GM19463 (cell line): ENCODE data around the gene ZNF544.
"Not testable (repeated sequence)": the region's sequence is repeated elsewhere in the genome, so short reads cannot be mapped to it uniquely, and the experiment has no call there.

Experiments
- ATAC-seq: cut with Tn5 transposase; IDR thresholded peaks from one replicate; pipeline ENCODE4 v1.9.1; 2021; ENCODE audit warnings: mild to moderate bottlenecking, moderate library complexity; ENCODE audit not compliant: unreplicated experiment

The ZNF544 gene

DNA sequence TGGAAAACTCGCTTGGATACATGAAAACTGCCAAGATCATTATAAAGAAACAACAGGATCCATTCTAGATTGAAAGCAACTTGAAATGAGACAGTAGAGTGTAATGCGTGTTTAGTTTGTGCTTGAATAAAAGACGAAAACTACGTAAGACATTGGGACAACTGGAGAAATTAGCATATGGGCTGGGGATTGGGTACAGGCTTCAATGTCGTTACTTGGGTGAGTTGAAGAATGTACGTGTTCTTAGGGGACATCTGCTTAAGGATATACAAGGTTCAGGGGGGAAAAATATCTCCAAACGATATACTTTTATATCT, 76.0 kb downstream of the ZNF544 start:
- no peak for ATAC-seq

DNA sequence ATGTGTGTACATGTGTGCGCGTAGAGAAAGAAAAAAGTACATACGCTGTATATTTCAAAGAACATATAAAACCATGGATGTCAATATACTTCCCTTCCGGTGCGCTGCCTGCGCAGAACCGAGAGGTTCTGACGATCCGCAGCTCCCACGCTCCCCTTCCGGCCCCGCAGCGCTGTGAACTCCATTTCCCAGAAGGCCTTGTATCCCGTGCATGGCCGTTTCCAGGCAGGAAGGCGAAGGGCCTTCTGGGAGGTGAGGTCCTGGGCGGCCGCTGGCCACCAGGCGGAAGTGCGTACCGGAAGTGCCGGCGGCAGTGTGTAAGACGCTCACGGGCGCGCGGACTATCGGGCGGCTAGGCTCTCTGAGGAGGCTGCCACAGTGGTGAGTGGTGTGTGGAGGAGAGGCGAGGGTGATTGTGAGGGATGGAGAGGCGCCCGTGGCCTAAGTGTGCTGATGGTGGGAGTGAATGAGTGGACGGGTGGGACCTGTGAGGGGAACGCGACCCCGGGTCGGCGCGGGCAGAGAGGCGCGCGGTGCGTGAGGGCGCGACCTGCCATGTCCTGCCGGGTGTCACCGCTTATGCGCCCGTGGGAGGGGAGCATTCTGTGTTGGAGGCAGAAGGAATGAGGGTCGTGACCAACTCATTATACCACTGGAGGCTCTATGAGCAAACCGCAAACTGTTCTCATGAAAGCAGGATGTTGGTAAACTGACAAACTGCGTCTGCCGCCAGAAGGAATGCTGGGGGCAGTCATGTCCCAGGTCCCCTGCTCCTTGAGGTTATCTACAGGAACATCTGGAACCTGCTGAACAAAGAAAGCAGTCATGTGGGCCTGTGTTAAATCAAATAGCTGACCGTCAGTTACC, 76.6 kb downstream of the ZNF544 start, which contains the start of gene ERVK3-1:
Gene ERVK3-1 (plus strand): TSS at position 313 of the 867 bp plus-strand sequence. CDS start 6,792 bp downstream, outside the sequence.
- ATAC-seq: peak; percentile 98

DNA sequence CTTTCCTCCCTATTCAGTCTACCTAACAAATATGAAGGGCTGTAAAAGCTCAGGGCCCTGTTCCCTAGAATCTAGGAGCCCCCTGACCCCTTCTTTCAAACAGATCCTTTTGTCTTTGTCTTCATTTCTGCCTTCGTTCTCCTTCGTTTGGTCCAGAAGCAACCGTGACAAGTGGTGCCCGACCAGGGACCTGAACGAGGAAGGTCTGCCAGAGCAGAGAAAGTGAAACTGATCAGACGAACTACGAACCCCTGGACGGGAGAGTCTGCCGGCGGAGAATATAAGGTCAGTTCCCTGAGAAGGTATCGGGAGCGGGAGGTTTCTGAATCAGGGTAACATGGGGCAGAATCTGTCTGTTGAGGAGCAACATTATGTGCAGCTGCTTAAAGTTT, 77.2 kb downstream of the ZNF544 start:
- ATAC-seq: no peak

DNA sequence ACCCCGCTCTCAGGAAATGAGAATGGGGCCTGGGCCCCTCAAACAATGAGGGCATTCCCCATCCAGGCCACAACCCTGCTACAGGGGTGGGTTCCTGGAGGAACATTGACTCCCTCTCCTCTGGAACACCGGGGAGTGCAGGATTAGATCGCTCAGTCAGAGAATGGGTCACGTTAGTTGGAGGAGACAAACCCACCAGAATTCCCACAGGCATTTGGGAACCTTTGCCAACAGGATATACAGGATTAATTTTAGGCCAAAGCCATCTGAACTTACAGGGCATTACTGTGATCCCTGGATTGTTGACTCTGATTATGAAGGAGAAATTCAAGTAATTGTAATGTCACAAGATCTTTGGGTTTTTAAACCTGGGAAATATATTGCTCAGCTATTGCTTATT, 79.0 kb downstream of the ZNF544 start:
- no peak for ATAC-seq

DNA sequence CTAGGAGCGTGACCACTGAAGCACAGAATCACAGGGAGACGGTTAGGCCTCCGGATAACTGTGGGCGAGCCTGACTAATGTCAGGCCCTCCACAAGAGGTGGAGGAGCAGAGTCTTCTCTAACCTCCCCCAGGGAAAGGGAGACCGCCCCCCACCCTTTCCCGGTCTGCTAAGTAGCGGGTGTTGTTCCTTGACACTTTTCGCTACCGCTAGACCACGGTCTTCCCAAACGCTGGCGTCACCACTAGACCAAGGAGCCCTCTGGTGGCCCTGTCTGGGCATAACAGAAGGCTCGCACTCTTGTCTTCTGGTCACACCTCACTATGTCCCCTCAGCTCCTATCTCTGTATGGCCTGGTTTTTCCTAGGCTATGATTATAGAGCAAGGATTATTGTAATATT, 82.0 kb downstream of the ZNF544 start:
- not testable (repeated sequence) for ATAC-seq

DNA sequence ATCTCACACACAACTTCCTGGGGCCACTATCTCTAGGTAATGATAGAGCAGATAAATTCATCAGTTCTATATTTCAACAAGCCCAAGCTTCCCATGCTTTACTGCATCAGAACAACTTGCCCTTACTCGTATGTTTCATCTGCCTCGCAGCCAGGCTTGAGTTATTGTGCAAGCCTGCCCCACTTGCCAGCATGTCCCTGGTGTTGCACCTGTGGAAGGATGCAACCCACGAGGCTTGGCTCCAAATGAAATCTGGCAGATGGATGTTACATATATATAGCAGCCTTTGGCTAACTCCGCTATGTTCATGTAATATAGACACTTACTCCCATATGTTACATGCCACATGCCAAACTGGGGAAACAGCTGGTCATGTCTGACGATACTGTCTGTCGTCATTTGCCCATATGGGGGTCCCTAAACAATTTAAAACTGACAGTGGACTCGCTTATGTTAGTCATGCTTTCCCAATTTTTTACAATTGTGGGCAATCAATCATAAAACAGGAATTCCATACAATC, 82.7 kb downstream of the ZNF544 start:
- ATAC-seq: no peak
